Cardiac muscle cell (in vitro differentiated cells and primary cell): ENCODE results near the gene APC2. TPM values are rescaled to one million over a fixed set of nuclear protein-coding genes. Genes with fewer than 3 reads are reported as not detected.

Source experiments
- DNase-seq, 2 donors: peaks; one replicate each; pipeline versions ENCODE4 v3.0.0 to v3.0.0-alpha.2; 2010 to 2017; ENCODE audit warnings: low read depth in 1 of 2, low spot score in 1 of 2
- H3K27ac ChIP-seq: fragments of 200-600 bp; sonication (generic); 2 replicates; pipeline ENCODE4 v1.5.1; 2016
- H3K27me3 ChIP-seq: fragments of 200-600 bp; sonication (generic); 2 replicates; pipeline ENCODE4 v1.6.0; 2016; ENCODE audit warnings: control low read depth
- H3K36me3 ChIP-seq: fragments of 200-600 bp; sonication (generic); 2 replicates; pipeline ENCODE4 v1.5.1; 2016; ENCODE audit warnings: control low read depth
- H3K4me1 ChIP-seq: fragments of 200-600 bp; sonication (generic); 2 replicates; pipeline ENCODE4 v1.8.1; 2017; ENCODE audit warnings: low read depth, mild to moderate bottlenecking, mixed run types
- H3K4me3 ChIP-seq: fragments of 200-600 bp; sonication (generic); 2 replicates; pipeline ENCODE4 v1.5.1; 2016; ENCODE audit warnings: mild to moderate bottlenecking
- H3K9me3 ChIP-seq: fragments of 200-600 bp; sonication (generic); 2 replicates; pipeline ENCODE4 v1.5.1; 2017; ENCODE audit warnings: low read depth, mild to moderate bottlenecking, control low read depth
- polyA plus RNA-seq: library from polyadenylated mRNA; unstranded; fragments of >200 nt; fragmentation: Nextera tagmentation; extraction: Ambion mirVana; gene quantifications from 2 replicates; pipeline ENCODE4 v1.2.1, GENCODE V29; 2016
- total RNA-seq: library from RNA; depleted of rRNA; stranded (reverse); fragments of >200 nt; gene quantifications from 2 replicates; pipeline ENCODE4 v1.2.3, GENCODE V29; 2016
- TF ChIP-seq, protein P1 (sequence below): IDR thresholded peaks from 2 replicates; pipeline ENCODE4 v1.5.1; 2012; ENCODE audit warnings: low read depth, mild to moderate bottlenecking, low read length

The APC2 gene
- total and polyA plus RNA-seq, 2 experiments from 2014 or later, result 0.42 to 0.94 TPM

DNA sequence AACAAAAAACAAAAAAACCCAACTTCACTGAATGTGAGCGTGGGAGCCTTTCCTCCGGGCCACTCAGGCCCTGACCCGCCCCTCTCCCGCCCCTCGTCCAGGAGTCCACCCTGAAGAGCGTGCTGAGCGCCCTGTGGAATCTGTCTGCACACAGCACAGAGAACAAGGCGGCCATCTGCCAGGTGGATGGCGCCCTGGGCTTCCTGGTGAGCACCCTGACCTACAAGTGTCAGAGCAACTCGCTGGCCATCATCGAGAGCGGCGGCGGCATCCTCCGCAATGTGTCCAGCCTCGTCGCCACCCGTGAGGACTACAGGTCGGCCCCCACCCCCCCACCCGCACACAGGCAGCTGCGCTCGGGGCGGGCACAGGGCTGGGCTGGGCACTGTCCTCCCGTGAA lies 11.9 kb downstream of the APC2 start:
- H3K27me3 ChIP-seq, result peaks cover 61% of the 10 kb centered on the region
- H3K9me3 ChIP-seq, result no peaks in the 10 kb centered on the region
- H3K4me3 ChIP-seq, result no peak overlapping the region
- no peak overlapping the region for H3K27ac ChIP-seq
- TF ChIP-seq, protein P1, sequence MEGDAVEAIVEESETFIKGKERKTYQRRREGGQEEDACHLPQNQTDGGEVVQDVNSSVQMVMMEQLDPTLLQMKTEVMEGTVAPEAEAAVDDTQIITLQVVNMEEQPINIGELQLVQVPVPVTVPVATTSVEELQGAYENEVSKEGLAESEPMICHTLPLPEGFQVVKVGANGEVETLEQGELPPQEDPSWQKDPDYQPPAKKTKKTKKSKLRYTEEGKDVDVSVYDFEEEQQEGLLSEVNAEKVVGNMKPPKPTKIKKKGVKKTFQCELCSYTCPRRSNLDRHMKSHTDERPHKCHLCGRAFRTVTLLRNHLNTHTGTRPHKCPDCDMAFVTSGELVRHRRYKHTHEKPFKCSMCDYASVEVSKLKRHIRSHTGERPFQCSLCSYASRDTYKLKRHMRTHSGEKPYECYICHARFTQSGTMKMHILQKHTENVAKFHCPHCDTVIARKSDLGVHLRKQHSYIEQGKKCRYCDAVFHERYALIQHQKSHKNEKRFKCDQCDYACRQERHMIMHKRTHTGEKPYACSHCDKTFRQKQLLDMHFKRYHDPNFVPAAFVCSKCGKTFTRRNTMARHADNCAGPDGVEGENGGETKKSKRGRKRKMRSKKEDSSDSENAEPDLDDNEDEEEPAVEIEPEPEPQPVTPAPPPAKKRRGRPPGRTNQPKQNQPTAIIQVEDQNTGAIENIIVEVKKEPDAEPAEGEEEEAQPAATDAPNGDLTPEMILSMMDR, result no peak
- no peak for DNase-seq
- H3K4me1 ChIP-seq, result no peaks in the 10 kb centered on the region
- H3K36me3 ChIP-seq, result no peaks in the 10 kb centered on the region

DNA sequence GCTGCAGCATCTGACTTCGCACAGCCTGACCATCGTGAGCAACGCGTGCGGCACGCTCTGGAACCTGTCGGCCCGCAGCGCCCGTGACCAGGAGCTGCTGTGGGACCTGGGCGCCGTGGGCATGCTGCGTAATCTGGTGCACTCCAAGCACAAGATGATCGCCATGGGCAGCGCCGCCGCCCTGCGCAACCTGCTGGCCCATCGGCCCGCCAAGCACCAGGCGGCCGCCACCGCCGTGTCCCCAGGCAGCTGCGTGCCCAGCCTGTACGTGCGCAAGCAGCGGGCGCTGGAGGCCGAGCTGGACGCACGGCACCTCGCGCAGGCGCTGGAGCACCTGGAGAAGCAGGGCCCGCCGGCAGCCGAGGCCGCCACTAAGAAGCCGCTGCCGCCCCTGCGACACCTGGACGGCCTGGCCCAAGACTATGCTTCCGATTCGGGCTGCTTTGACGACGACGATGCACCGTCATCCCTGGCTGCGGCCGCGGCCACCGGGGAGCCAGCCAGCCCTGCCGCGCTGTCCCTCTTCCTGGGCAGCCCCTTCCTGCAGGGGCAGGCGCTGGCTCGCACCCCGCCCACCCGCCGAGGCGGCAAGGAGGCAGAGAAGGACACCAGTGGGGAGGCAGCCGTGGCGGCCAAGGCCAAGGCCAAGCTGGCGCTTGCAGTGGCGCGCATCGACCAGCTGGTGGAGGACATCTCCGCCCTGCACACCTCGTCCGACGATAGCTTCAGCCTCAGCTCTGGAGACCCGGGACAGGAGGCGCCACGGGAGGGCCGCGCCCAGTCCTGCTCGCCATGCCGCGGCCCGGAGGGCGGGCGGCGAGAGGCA lies 15.5 kb downstream of the APC2 start:
- no peaks in the 10 kb centered on the region for H3K36me3 ChIP-seq
- H3K27ac ChIP-seq, result no peak overlapping the region
- peaks cover 6% of the 10 kb centered on the region for H3K4me1 ChIP-seq
- no peak overlapping the region for H3K4me3 ChIP-seq
- H3K9me3 ChIP-seq, result no peaks in the 10 kb centered on the region
- peaks cover 70% of the 10 kb centered on the region for H3K27me3 ChIP-seq
- DNase-seq, result peak in 1 of 2 donors; percentile 73
- TF ChIP-seq, protein P1, result peak; percentile 55

DNA sequence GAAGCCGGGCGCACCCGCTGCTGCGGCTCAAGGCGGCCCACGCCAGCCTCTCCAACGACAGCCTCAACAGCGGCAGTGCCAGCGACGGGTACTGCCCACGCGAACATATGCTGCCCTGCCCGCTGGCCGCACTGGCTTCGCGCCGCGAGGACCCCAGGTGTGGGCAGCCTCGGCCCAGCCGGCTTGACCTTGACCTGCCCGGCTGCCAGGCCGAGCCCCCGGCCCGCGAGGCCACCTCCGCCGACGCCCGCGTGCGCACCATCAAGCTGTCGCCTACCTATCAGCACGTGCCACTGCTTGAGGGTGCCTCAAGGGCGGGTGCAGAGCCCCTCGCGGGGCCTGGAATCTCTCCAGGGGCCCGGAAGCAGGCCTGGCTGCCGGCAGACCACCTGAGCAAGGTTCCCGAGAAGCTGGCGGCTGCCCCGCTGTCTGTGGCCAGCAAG lies 16.1 kb downstream of the APC2 start:
- peaks cover 76% of the 10 kb centered on the region for H3K27me3 ChIP-seq
- no peaks in the 10 kb centered on the region for H3K36me3 ChIP-seq
- TF ChIP-seq, protein P1, result no peak
- no peak overlapping the region for H3K4me3 ChIP-seq
- H3K4me1 ChIP-seq, result peaks cover 12% of the 10 kb centered on the region
- no peak for DNase-seq
- H3K9me3 ChIP-seq, result no peaks in the 10 kb centered on the region
- H3K27ac ChIP-seq, result no peak overlapping the region

DNA sequence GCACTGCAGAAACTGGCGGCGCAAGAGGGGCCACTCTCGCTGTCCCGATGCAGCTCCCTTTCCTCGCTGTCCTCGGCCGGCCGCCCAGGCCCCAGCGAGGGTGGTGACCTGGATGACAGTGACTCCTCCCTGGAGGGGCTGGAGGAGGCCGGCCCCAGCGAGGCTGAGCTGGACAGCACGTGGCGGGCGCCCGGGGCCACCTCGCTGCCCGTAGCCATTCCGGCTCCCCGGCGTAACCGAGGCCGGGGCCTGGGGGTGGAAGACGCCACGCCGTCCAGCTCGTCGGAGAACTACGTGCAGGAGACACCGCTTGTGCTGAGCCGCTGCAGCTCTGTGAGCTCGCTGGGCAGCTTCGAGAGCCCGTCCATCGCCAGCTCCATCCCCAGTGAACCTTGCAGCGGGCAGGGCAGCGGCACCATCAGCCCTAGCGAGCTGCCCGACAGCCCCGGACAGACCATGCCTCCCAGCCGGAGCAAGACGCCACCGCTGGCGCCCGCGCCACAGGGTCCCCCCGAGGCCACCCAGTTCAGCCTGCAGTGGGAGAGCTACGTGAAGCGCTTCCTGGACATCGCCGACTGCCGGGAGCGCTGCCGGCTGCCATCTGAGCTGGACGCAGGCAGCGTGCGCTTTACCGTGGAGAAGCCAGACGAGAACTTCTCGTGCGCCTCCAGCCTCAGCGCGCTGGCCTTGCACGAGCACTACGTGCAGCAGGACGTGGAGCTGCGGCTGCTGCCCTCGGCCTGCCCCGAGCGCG lies 16.7 kb downstream of the APC2 start:
- no peak overlapping the region for H3K4me3 ChIP-seq
- H3K27ac ChIP-seq, result no peak overlapping the region
- H3K4me1 ChIP-seq, result peaks cover 12% of the 10 kb centered on the region
- TF ChIP-seq, protein P1, result no peak
- H3K36me3 ChIP-seq, result no peaks in the 10 kb centered on the region
- no peaks in the 10 kb centered on the region for H3K9me3 ChIP-seq
- H3K27me3 ChIP-seq, result peaks cover 82% of the 10 kb centered on the region
- DNase-seq, result peak in 1 of 2 donors; percentile 32

DNA sequence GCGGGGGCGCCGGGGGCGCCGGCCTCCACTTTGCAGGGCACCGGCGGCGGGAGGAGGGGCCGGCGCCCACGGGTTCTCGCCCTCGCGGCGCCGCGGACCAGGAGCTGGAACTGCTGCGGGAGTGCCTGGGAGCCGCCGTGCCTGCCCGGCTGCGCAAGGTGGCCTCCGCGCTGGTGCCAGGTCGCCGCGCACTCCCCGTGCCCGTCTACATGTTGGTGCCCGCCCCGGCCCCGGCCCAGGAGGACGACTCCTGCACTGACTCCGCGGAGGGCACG lies 17.2 kb downstream of the APC2 start:
- Histone ChIP-seq H3K27ac (no peak overlapping the region), H3K4me3 (no peak overlapping the region), H3K9me3 (no peaks in the 10 kb centered on the region), H3K36me3 (no peaks in the 10 kb centered on the region), H3K27me3 (peaks cover 87% of the 10 kb centered on the region), H3K4me1 (peaks cover 12% of the 10 kb centered on the region)
- TF ChIP-seq, protein P1, result no peak
- no peak for DNase-seq
